A549 treated with GW870086 at 1 μM for 4 hours (cell line): ENCODE results near the gene SLC35B2. TPM values are rescaled to one million over a fixed set of nuclear protein-coding genes. Genes with fewer than 3 reads are reported as not detected.

Experiments
- total RNA-seq: library from RNA; stranded (reverse); fragments of 200-300 nt; extraction: Qiagen RNA extraction; gene quantifications from 5 replicates; pipeline ENCODE4 v1.2.3, GENCODE V29; 2022; ENCODE audit warnings: low read depth

The SLC35B2 gene, protein sequence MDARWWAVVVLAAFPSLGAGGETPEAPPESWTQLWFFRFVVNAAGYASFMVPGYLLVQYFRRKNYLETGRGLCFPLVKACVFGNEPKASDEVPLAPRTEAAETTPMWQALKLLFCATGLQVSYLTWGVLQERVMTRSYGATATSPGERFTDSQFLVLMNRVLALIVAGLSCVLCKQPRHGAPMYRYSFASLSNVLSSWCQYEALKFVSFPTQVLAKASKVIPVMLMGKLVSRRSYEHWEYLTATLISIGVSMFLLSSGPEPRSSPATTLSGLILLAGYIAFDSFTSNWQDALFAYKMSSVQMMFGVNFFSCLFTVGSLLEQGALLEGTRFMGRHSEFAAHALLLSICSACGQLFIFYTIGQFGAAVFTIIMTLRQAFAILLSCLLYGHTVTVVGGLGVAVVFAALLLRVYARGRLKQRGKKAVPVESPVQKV
- total RNA-seq, result 52.4 to 67.0 TPM (median 66.4 TPM) in 5 replicates

DNA sequence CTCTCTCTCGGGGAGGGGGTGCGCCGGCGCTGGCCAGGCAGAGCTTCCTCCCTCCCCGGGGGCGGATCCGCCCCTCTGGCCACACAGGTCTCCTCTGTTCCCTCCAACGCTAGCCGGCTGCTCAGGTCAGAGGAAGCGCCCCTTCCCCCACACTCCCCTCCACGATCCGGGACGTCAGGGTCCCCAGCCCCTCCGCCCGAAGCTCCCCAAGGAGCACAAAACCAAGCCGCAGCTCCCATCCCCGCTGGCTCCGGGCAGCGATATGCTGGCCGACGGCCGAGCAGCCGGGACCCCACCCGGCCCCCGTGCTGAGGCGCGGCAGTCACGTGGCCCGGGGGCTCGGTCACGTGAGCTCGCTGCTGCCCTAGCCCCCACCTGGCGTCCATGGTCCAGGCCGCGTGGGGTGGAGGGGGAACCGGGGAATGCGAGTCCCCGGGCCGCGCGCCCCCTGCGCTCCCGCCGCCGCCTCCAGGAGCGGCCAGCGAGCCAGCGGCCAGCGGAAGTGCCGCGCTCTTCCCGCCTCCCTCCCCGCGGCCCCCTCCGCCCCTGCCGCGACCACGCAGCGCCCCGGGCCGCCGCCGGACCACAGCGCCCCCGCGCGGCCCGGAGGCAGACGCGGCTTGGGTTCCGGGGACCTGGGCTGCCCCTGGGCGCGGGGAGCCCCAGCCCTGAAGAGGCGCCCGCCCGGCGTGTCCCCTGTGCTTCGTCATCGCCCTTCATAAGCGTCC is at the start of gene SLC35B2:
SLC35B2 (minus strand) TSS at position 504 of the 728 bp plus-strand sequence; CDS start at position 386, 118 bp downstream.

DNA sequence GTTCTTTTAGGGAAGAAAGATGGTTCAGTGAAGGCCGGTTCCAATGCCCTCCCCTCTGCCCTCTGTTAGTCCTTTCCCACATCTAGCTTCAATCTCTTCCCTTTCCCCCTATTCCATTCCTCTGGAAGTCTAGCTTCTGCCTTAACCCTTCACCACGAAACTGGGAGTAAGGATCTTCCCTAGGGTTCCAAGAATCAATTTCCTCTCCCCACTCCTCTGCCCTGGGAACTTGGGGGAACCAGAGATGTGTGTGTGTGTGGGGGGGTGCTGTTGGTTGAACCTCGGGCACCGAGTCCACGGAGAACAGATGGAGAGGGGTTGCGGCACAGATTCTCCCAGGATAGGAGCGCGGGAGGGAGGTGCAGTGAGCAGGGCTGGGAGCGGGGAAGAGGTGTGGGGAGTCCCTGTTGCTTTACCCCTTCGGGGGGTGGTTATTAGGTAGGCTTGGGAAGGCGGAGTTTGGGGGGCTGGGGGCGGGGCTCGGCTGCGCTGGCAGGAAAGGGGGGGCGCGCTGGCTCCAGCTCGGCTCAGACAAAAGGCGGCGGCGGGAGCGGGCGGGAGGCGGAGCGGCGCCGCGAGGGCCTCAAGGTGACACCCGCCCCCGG is 12.7 kb upstream of the SLC35B2 start, which contains the start of gene TMEM151B:
TMEM151B (plus strand) TSS at position 530 of the 605 bp plus-strand sequence. CDS start 293 bp downstream, outside the sequence.

DNA sequence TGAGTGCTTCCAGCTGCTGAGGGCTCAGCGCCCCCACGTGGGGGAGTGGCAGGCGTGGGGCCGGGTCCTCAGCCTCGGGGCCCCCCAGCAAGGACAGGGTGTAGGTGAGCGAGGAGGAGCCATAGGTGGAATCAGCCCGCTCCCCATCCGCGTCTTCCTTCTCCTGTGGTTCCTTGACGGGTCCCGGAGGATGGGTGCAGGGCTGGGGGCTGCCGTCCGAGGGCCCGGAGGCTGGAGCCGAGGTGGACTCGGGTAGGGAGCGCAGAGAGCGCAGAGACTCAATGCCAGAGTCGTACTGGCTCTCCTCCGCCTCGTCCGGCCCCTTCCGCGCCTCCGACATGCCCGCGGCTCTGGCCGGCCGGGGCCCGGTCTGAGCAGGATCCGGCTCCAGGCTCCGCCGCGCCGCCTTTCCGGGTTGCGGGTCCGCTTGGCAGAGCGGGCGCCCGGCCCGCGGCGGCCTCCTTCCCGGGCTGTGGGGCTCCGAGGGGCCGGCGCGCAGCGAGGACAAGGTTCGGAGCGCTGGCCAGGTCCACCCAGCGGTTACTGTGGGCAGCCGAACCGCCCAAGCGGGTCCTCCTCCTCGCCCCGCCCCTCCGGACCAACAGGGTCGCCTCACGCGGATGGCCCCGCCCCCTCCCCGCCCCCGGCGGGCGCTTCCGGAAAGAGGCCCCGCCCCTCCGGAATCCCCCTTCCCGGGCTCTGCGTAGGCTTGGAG is 7.8 kb upstream of the SLC35B2 start, which contains the start of gene NFKBIE:
NFKBIE (minus strand) TSS at position 545 of the 715 bp plus-strand sequence; CDS start at position 340, 205 bp downstream.

DNA sequence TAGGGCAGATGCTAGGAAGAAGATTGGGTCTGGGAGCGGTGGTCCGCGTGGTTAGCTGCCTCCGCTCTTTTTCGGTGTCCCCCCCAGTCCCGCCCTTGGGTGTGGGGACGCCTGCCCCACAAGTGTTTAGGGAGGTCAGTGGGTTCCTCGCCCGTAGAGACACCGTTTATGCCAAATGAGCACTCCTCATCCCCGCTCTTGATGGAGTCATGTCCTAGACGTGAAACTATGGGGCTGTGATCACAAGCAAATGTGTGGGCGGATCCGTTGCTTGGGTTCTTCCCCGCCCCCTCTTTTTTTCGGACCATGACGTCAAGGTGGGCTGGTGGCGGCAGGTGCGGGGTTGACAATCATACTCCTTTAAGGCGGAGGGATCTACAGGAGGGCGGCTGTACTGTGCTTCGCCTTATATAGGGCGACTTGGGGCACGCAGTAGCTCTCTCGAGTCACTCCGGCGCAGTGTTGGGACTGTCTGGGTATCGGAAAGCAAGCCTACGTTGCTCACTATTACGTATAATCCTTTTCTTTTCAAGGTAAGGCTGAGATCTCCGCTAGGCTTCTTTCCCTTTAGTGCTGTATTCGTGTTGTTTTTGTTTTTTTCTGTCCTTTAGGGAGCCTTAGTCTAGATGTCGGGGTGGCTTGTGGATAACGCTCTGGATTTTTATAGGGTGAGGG is 10.5 kb downstream of the SLC35B2 start, which contains the start of gene HSP90AB1:
HSP90AB1 (plus strand) TSS at position 439 of the 675 bp plus-strand sequence. CDS start 1,529 bp downstream, outside the sequence.

DNA sequence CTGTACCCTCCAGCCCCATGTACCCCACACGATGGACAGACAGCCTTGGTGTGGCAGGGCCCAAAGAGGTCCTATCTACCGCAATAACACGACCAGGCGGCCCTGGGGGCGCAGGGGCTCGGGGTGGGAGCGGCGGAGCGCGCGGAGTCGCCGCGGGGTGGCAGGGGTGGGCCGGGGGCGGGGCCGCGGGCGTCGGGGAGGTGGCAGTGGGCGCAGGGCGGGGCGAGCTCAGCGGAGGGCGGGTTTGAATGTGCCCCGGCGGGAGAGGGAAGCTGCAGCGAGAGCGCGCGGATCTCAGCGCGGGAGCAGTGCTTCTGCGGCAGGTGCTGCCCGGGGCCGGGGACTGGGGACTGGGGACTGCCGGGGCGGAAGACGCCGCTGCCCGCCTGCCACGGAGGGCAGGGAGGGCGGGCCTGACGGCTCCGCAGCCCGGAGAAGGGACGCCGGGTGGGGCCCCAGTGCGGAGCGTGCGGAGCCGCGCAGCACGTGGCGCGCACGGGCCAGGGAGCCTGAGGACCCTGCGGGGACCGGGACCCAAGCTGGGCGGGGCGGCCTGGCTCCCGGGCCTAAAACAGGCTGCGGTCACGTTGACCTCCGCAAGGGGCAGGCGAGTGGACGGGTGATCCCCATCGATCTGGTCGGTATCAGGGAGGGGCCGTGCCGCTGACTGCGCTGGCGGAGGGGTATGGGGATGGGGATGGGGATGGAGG is 33.9 kb downstream of the SLC35B2 start, which contains the start of gene SLC29A1:
SLC29A1 (plus strand) TSS at position 277 of the 710 bp plus-strand sequence. CDS start 3,719 bp downstream, outside the sequence.

DNA sequence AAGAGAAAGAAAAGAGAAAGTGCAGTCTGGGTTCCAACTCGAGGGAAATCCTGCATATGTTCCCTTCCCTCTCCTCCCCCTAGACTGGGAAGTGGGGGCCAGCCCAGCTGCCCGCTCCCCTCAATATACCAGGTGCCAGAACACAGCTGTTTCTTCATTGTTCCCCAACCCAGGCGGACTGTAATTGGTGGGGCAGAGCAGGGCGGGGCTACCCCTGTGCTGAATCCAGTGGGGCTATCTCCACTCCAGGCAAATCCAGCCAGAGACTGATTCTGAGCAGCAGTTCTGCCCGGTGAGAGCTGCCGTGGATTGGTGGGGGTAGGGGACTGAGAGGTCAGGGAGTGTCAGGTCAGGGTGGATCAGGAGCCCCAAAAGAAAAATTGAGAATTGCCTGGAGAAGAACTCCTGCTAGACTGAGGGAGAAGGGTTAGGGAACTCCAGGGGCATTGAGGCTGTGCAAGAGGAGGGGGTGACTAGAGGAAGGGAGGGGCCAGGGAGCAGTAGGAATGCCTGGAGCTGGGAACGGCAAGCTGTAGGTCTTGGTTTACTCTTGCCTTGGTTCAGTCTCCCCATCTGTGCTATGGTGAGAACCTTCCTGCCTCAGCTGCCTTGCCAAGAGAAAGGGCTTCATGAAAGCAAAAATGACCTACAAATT is 40.5 kb downstream of the SLC35B2 start, which contains the start of gene MYMX:
MYMX (plus strand) TSS at position 250 of the 655 bp plus-strand sequence. CDS start 546 bp downstream, outside the sequence.

Other genes starting within 250 kb of the SLC35B2 start
- gene MRPL14, start 130.1 kb downstream of the SLC35B2 start, total RNA-seq, result 58.9 to 79.1 TPM (median 65.8 TPM) in 5 replicates
- 12.9 to 16.4 TPM (median 15.4 TPM) in 5 replicates for gene TMEM63B, start 130.0 kb downstream of the SLC35B2 start, total RNA-seq
- 0.09 TPM in 1 of 5 replicates, not detected in the others for gene CAPN11, start 98.7 kb downstream of the SLC35B2 start, total RNA-seq
- not detected in 5 replicates for gene MYMX, start 40.6 kb downstream of the SLC35B2 start, total RNA-seq
- gene SLC29A1, start 33.9 kb downstream of the SLC35B2 start, total RNA-seq, result 39.8 to 53.4 TPM (median 47.2 TPM) in 5 replicates
- 1,114 to 1,282 TPM (median 1,178 TPM) in 5 replicates for gene HSP90AB1, start 10.4 kb downstream of the SLC35B2 start, total RNA-seq
- 6.6 to 9.7 TPM (median 8.5 TPM) in 5 replicates for gene NFKBIE, start 8.0 kb upstream of the SLC35B2 start, total RNA-seq
- 0.06 to 0.08 TPM (median 0.07 TPM) in 4 of 5 replicates, not detected in the other for gene TMEM151B, start 12.9 kb upstream of the SLC35B2 start, total RNA-seq
- gene AARS2, start 55.8 kb upstream of the SLC35B2 start, total RNA-seq, result 5.8 to 7.6 TPM (median 6.8 TPM) in 5 replicates
- gene SPATS1, start 85.1 kb upstream of the SLC35B2 start, total RNA-seq, result not detected in 5 replicates
- gene CDC5L, start 130.2 kb upstream of the SLC35B2 start, total RNA-seq, result 11.5 to 16.3 TPM (median 12.7 TPM) in 5 replicates